Spleen (tissue), 11 donors: ENCODE data around the gene UBA52. TPM values are rescaled to one million over a fixed set of nuclear protein-coding genes. Genes with fewer than 3 reads are reported as not detected.

Experiments used
- DNase-seq: peaks from one replicate; pipeline ENCODE4 v3.0.0-alpha.2; 2020
- H3K27ac ChIP-seq, 8 donors: fragments of 200-600 bp; sonication (generic) in 7 of 8; 1 replicate in 4 of 8; 2 replicates in 4 of 8; pipeline versions ENCODE4 v1.5.0 to v1.8.0; 2016 to 2021; ENCODE audit warnings: inconsistent platforms in 4 of 8, mild to moderate bottlenecking in 4 of 8, moderate library complexity in 1 of 8
- H3K27me3 ChIP-seq, 7 donors: fragments of 200-600 bp; sonication (generic) in 6 of 7; replicated peaks in 1 of 7; 1 replicate in 4 of 7; 2 replicates in 3 of 7; pipeline versions ENCODE4 v1.5.0 to v1.8.0; 2016 to 2021; ENCODE audit warnings: inconsistent platforms in 3 of 7, mild to moderate bottlenecking in 1 of 7
- H3K36me3 ChIP-seq, 6 donors: fragments of 200-600 bp; sonication (generic) in 5 of 6; 1 replicate in 4 of 6; 2 replicates in 2 of 6; pipeline versions ENCODE4 v1.5.0 to v1.8.0; 2016 to 2021; ENCODE audit warnings: inconsistent platforms in 2 of 6
- H3K4me1 ChIP-seq, 6 donors: fragments of 200-600 bp; sonication (generic) in 5 of 6; 1 replicate in 3 of 6; 2 replicates in 3 of 6; pipeline versions ENCODE4 v1.5.0 to v1.8.0; 2016 to 2021; ENCODE audit warnings: inconsistent platforms in 3 of 6
- H3K4me3 ChIP-seq, 8 donors: fragments of 200-600 bp; sonication (generic) in 7 of 8; 1 replicate in 4 of 8; 2 replicates in 4 of 8; pipeline versions ENCODE4 v1.5.0 to v1.8.0; 2016 to 2021; ENCODE audit warnings: inconsistent platforms in 4 of 8, mild to moderate bottlenecking in 4 of 8, moderate library complexity in 2 of 8
- H3K9me3 ChIP-seq, 8 donors: fragments of 200-600 bp; sonication (generic) in 7 of 8; 1 replicate in 4 of 8; 2 replicates in 4 of 8; pipeline versions ENCODE4 v1.5.0 to v1.8.0; 2016 to 2021; ENCODE audit warnings: inconsistent platforms in 4 of 8
- CTCF ChIP-seq, 11 experiments: fragments of 200-600 bp in 7 of 11; fragments of 450-650 bp in 4 of 11; sonication (generic) in 4 of 11; IDR thresholded peaks in 8 of 11; conservative IDR thresholded peaks in 3 of 11; 1 replicate in 7 of 11; 2 replicates in 4 of 11; pipeline versions ENCODE4 v1.4.0 to v1.8.0; 2016 to 2021; ENCODE audit warnings: antibody characterized with exemption in 11 of 11, inconsistent platforms in 4 of 11, mild to moderate bottlenecking in 1 of 11
- POLR2A ChIP-seq, 3 donors: fragments of 450-650 bp; IDR thresholded peaks; one replicate each; pipeline ENCODE4 v1.5.1; 2017; ENCODE audit warnings: antibody characterized with exemption in 3 of 3, mild to moderate bottlenecking in 1 of 3
- POLR2AphosphoS5 ChIP-seq, 3 donors: sonication (generic); formaldehyde crosslinking; IDR thresholded peaks; one replicate each; pipeline ENCODE4 v1.5.1; 2017; ENCODE audit warnings: antibody characterized with exemption in 3 of 3
- WGBS, 5 donors: extraction: QIAGEN DNeasy Blood & Tissue Kit in 3 of 5; methylation state at CpG; one replicate each; pipeline versions ENCODE4 v1.1.5 to v1.1.7; 2013 to 2018; 5-methylcytosine and 5-hydroxymethylcytosine counted together
- intact Hi-C: fragments of 100-400 bp; cut with DNase I; formaldehyde crosslinking; loops from one replicate; pipeline ENCODE4 v1.15.0; 2023; ENCODE audit warnings: low total_unique reads
- polyA plus RNA-seq, 3 donors: library from polyadenylated mRNA; stranded (reverse); fragments of 200-250 nt; gene quantifications; one replicate each; pipeline ENCODE4 v1.2.1, GENCODE V29; 2013
- total RNA-seq, 7 donors: library from RNA; depleted of rRNA in 3 of 7; stranded (reverse); fragments of >200 nt in 3 of 7; fragmentation: NEBNext Ultra II Directional in 4 of 7; extraction: Animal tissue kit (Norgen Biotek cat#: 25700) in 4 of 7; gene quantifications; one replicate each; pipeline versions ENCODE4 v1.1.0 to v1.2.1, GENCODE V29; 2016 to 2021
- donor health status: healthy with polysubstance abuse.
- donor health status: DM: no; HTN: no; CAD: no; lungs with moderate emphysema.
- donor health status: DM: no; HTN: no; CAD: no.
- donor health status: Bipolar disorder and iron deficiency.
- donor health status: healthy.
- donor health status: DM: no; HTN: no; CAD: no.
- donor health status: DM: yes; HTN: yes; CAD: no.

Gene UBA52
- total and polyA plus RNA-seq, 10 donors = 650 to 2,132 (median 1,063) TPM

GRCh38 chr19:18577365-18577914 is 5.8 kb downstream of the UBA52 start:
- H3K4me3 ChIP-seq = no peak overlapping the region
- no peak overlapping the region for H3K27ac ChIP-seq
- peaks cover 0 to 62% (median 50%) of the 10 kb centered on the region in 6 donors for H3K36me3 ChIP-seq
- H3K27me3 ChIP-seq = no peaks in the 10 kb centered on the region
- intact Hi-C loops = loop anchor here (10.0 kb wide), 1 partner anchor 113 kb away; no protein-coding TSS in a partner anchor
- no peaks in the 10 kb centered on the region for H3K9me3 ChIP-seq
- no peak for TF ChIP-seq CTCF (IDR thresholded peaks at IDR 0.05 in 8 of 11, conservative IDR thresholded peaks at IDR 0.05 in 3 of 11)
- TF ChIP-seq POLR2AphosphoS5 (IDR thresholded peaks at IDR 0.05) = no peak
- TF ChIP-seq POLR2A (IDR thresholded peaks at IDR 0.05) = no peak
- no peak for DNase-seq
- H3K4me1 ChIP-seq = peaks cover 8 to 25% (median 16%) of the 10 kb centered on the region in 6 donors
- 90 to 92% (median 91%) methylated on average over 21 of the region's 21 CpGs for WGBS, 5 donors

- H3K36me3 ChIP-seq = peaks cover 0 to 34% (median 27%) of the 10 kb centered on the region in 6 donors
- 66 to 77% (median 75%) methylated on average over 7 of the region's 7 CpGs for WGBS, 5 donors
- H3K4me3 ChIP-seq = no peak overlapping the region
- no peak for DNase-seq
- TF ChIP-seq CTCF (IDR thresholded peaks at IDR 0.05 in 8 of 11, conservative IDR thresholded peaks at IDR 0.05 in 3 of 11) (no peak), POLR2A (IDR thresholded peaks at IDR 0.05) (no peak), POLR2AphosphoS5 (IDR thresholded peaks at IDR 0.05) (no peak)
- intact Hi-C loops = no loop called here
- no peaks in the 10 kb centered on the region for H3K9me3 ChIP-seq
- H3K27me3 ChIP-seq = no peaks in the 10 kb centered on the region
- H3K4me1 ChIP-seq = peaks cover 0 to 2% (median under 1%) of the 10 kb centered on the region in 6 donors
- no peak overlapping the region for H3K27ac ChIP-seq
These were observed 8.7 kb downstream of the UBA52 start for GRCh38 chr19:18580311-18580710.

GRCh38 chr19:18586306-18586705 is 14.6 kb downstream of the UBA52 start:
- Histone ChIP-seq H3K27ac (peak overlapping the region in 2 of 8 donors; percentile 32 to 39), H3K36me3 (peaks cover 0 to 11% (median 7%) of the 10 kb centered on the region in 6 donors), H3K4me3 (no peak overlapping the region), H3K4me1 (peaks cover 18 to 51% (median 34%) of the 10 kb centered on the region in 6 donors), H3K9me3 (no peaks in the 10 kb centered on the region), H3K27me3 (no peaks in the 10 kb centered on the region)
- intact Hi-C loops = no loop called here
- TF ChIP-seq CTCF (IDR thresholded peaks at IDR 0.05 in 8 of 11, conservative IDR thresholded peaks at IDR 0.05 in 3 of 11) (no peak), POLR2AphosphoS5 (IDR thresholded peaks at IDR 0.05) (no peak), POLR2A (IDR thresholded peaks at IDR 0.05) (no peak)
- 53 to 58% (median 54%) methylated on average over 2 of the region's 2 CpGs for WGBS, 5 donors
- DNase-seq = no peak

GRCh38 chr19:18587561-18587960 is 15.9 kb downstream of the UBA52 start:
- Histone ChIP-seq H3K27ac (peak overlapping the region in 6 of 8 donors; percentile 89 to 96 (median 92)), H3K36me3 (peaks cover 0 to 23% (median 13%) of the 10 kb centered on the region in 6 donors), H3K27me3 (no peaks in the 10 kb centered on the region), H3K4me3 (peak overlapping the region in 2 of 8 donors; percentile 85 to 94), H3K4me1 (peaks cover 18 to 51% (median 34%) of the 10 kb centered on the region in 6 donors), H3K9me3 (no peaks in the 10 kb centered on the region)
- TF ChIP-seq POLR2AphosphoS5 (IDR thresholded peaks at IDR 0.05) = no peak
- TF ChIP-seq CTCF (IDR thresholded peaks at IDR 0.05 in 8 of 11, conservative IDR thresholded peaks at IDR 0.05 in 3 of 11) = no peak
- TF ChIP-seq POLR2A (IDR thresholded peaks at IDR 0.05) = no peak
- no peak for DNase-seq
- intact Hi-C loops = no loop called here
- 87 to 94% (median 88%) methylated on average over 10 to 12 of the region's 12 CpGs for WGBS, 5 donors
